ENCODE data around the gene FGF1. TPM values are rescaled to one million over a fixed set of nuclear protein-coding genes. Genes with fewer than 3 reads are reported as not detected.
A peak's percentile ranks its signal among the peaks of the same experiment; 100 is the strongest.
"Not testable (repeated sequence)": the region's sequence is repeated elsewhere in the genome, so short reads cannot be mapped to it uniquely, and the experiment has no call there.

FGF1 gene
- total RNA-seq, 2 donors from 2014 or later, result not detected

GRCh38 chr5:142660196-142660595 lies 25.7 kb downstream of the FGF1 start:
- Mint-ChIP-seq H3K9me3 (no peaks in the 10 kb centered on the region), H3K27ac (peak overlapping the region in 1 of 2 donors; percentile 10), H3K36me3 (no peaks in the 10 kb centered on the region)
- ATAC-seq (no peak), DNase-seq (ENCODE audit: low spot score in 2 of 2) (no peak)

GRCh38 chr5:142659405-142659804 lies 26.5 kb downstream of the FGF1 start:
- ATAC-seq, result no peak
- no peaks in the 10 kb centered on the region for H3K9me3 Mint-ChIP-seq

DNA sequence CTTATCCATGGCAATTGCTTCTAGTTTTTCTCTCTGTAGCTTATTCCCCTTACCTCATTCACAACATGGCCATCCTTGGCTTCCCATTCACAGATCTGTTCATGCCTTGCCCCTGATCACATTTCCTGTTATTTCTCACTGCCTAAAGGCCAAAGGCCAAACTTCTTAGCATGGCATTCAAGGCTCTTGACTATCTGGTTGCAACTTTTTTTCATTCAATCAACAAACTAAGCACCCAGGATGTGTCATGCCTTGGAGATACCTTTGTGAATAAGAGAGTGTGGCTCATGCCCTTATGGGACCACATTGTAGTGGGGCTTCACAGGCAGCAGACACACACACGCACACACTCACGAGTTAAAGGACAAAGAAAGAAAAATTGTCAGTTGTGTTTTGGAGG lies 27.6 kb downstream of the FGF1 start:
- H3K9me3 Mint-ChIP-seq, result no peaks in the 10 kb centered on the region
- no peaks in the 10 kb centered on the region for H3K36me3 Mint-ChIP-seq
- DNase-seq (ENCODE audit: low spot score in 2 of 2) (no peak), ATAC-seq (no peak)
- H3K27ac Mint-ChIP-seq, result no peak overlapping the region

More at GRCh38 chr5:142659405-142659804, 26.5 kb downstream of the FGF1 start:
- no peak for DNase-seq (ENCODE audit: low spot score in 2 of 2)
- H3K27ac Mint-ChIP-seq, result no peak overlapping the region
- H3K36me3 Mint-ChIP-seq, result no peaks in the 10 kb centered on the region

DNA sequence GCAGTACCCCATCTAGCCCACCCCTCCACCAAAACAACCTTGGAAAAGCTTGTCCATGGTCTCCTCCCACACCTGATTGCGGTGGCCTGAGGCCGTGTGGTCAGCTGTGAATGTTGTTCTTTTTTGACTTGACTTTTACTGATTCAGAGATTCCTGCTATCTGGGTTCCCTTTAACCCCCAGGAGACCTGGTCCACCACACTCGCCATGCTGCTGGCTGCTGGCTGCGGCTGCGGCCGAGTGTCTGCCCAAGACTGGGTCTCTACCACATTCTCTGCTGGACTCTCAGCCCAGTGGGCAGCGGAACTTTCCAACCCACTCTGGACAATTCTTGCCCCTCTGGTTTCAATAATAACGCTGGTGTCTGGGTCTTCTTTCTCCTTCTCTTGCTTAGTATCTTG lies 28.4 kb downstream of the FGF1 start:
- ATAC-seq, result no peak
- DNase-seq (ENCODE audit: low spot score in 2 of 2), result no peak
- H3K27ac Mint-ChIP-seq, result no peak overlapping the region
- no peaks in the 10 kb centered on the region for H3K36me3 Mint-ChIP-seq
- H3K9me3 Mint-ChIP-seq, result no peaks in the 10 kb centered on the region

- peak in 1 of 2 donors; percentile 82 for DNase-seq (ENCODE audit: low spot score in 2 of 2)
- Mint-ChIP-seq H3K9me3 (no peaks in the 10 kb centered on the region), H3K27ac (no peak overlapping the region), H3K36me3 (no peaks in the 10 kb centered on the region)
- ATAC-seq, result peak; percentile 77 to 85
These were observed 30.3 kb downstream of the FGF1 start for GRCh38 chr5:142655339-142656267.

GRCh38 chr5:142654578-142655058 lies 31.3 kb downstream of the FGF1 start:
- Mint-ChIP-seq H3K9me3 (no peaks in the 10 kb centered on the region), H3K36me3 (no peaks in the 10 kb centered on the region), H3K27ac (no peak overlapping the region)
- ATAC-seq (no peak), DNase-seq (ENCODE audit: low spot score in 2 of 2) (no peak)

GRCh38 chr5:142653321-142653720 lies 32.6 kb downstream of the FGF1 start:
- DNase-seq (ENCODE audit: low spot score in 2 of 2) (no peak), ATAC-seq (no peak)
- no peaks in the 10 kb centered on the region for H3K9me3 Mint-ChIP-seq
- H3K27ac Mint-ChIP-seq, result no peak overlapping the region
- H3K36me3 Mint-ChIP-seq, result no peaks in the 10 kb centered on the region

DNA sequence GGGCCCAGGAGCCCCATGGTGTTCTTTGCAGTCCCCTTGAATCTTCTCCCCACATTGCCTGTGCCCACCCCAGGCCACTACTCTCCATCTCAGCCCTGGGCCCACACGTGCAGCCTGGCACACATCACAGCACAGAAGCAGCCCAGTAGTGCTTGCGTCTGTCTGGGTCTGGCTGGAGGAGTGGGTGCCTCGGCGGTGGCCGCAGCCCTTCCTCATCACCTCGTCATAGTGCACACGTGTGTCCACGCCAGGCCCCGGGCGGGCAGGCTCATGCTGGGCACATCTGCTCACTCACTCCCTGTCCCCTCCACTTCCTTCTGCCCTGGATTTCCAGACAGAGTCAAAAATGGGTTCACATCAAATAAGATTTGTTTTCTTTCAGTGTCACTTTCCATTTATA lies 33.3 kb downstream of the FGF1 start:
- no peak for DNase-seq (ENCODE audit: low spot score in 2 of 2)
- ATAC-seq, result no peak
- Mint-ChIP-seq H3K36me3 (no peaks in the 10 kb centered on the region), H3K27ac (no peak overlapping the region), H3K9me3 (no peaks in the 10 kb centered on the region)

DNA sequence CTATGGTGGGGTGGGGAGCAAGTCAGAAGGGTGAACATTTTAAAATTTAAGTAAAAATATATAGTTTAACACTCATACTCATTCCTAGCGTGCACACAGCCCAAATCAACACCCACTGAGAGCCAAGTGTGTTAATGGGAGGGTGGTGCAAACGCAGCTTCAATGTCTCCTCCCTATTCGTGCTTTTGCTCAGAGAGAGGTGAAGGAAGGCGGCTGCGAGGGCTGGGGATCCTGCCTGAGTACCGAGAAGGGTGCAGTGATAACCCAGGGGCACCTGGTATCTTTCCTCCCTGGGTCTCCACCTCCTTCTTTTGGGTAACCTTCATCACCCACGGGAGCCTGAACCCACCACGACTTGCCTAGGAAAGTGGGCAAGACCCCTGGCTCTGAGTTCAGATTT lies 35.0 kb downstream of the FGF1 start:
- Mint-ChIP-seq H3K36me3 (no peaks in the 10 kb centered on the region), H3K9me3 (no peaks in the 10 kb centered on the region), H3K27ac (no peak overlapping the region)
- DNase-seq (ENCODE audit: low spot score in 2 of 2) (no peak), ATAC-seq (no peak)

GRCh38 chr5:142650060-142650459 lies 35.8 kb downstream of the FGF1 start:
- no peaks in the 10 kb centered on the region for H3K9me3 Mint-ChIP-seq
- DNase-seq (ENCODE audit: low spot score in 2 of 2), result no peak
- no peak for ATAC-seq
- H3K36me3 Mint-ChIP-seq, result no peaks in the 10 kb centered on the region
- H3K27ac Mint-ChIP-seq, result no peak overlapping the region

DNA sequence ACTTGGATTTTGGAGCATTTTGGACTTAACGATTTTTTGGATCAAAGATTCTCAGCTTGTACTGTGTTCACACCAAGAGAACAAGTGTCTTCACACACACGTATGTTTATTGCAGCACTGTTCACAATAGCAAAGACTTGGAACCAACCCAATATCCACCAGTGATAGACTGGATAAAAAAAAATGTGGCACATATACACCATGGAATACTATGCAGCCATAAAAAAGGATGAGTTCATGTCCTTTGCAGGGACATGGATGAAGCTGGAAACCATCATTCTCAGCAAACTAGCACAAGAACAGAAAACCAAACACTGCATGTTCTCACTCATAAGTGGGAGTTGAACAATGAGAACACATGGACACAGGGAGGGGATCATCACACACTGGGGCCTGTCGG lies 37.8 kb downstream of the FGF1 start:
- H3K27ac Mint-ChIP-seq; H3K36me3 Mint-ChIP-seq; ATAC-seq; H3K9me3 Mint-ChIP-seq; DNase-seq (ENCODE audit: low spot score in 2 of 2): not testable (repeated sequence)

- no peak for ATAC-seq
- H3K27ac Mint-ChIP-seq, result no peak overlapping the region
These were observed 40.4 kb downstream of the FGF1 start for GRCh38 chr5:142645456-142645855.

GRCh38 chr5:142644640-142645361 lies 41.1 kb downstream of the FGF1 start:
- no peak overlapping the region for H3K27ac Mint-ChIP-seq

More at GRCh38 chr5:142645456-142645855, 40.4 kb downstream of the FGF1 start:
- H3K9me3 Mint-ChIP-seq, result no peaks in the 10 kb centered on the region
- H3K36me3 Mint-ChIP-seq, result no peaks in the 10 kb centered on the region
- DNase-seq (ENCODE audit: low spot score in 2 of 2), result no peak

DNA sequence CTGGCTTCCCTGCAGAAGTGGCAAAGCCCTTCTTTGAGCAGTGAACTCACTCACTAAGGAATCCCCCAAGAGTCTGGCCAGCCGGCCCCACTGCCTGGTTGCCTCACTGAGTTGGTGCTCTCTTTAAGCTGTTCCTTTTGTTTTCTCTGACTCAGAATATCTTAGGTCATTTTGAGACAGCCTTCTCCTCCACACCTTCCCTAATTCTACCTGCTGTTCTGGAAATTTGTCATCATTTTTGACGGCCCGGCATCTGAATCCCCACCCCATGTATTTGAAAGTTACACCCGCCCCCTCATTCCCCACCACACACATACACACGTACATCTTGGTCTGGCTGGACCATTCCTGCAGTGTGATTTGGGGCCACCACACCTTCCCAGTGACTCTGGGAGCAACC lies 41.8 kb downstream of the FGF1 start:
- Mint-ChIP-seq H3K36me3 (no peaks in the 10 kb centered on the region), H3K27ac (no peak overlapping the region), H3K9me3 (no peaks in the 10 kb centered on the region)
- peak in 1 of 2 donors; percentile 24 for ATAC-seq
- DNase-seq (ENCODE audit: low spot score in 2 of 2), result no peak

More at GRCh38 chr5:142644640-142645361, 41.1 kb downstream of the FGF1 start:
- Mint-ChIP-seq H3K36me3 (no peaks in the 10 kb centered on the region), H3K9me3 (no peaks in the 10 kb centered on the region)
- DNase-seq (ENCODE audit: low spot score in 2 of 2) (no peak), ATAC-seq (peak in 1 of 2 donors; percentile 37)

DNA sequence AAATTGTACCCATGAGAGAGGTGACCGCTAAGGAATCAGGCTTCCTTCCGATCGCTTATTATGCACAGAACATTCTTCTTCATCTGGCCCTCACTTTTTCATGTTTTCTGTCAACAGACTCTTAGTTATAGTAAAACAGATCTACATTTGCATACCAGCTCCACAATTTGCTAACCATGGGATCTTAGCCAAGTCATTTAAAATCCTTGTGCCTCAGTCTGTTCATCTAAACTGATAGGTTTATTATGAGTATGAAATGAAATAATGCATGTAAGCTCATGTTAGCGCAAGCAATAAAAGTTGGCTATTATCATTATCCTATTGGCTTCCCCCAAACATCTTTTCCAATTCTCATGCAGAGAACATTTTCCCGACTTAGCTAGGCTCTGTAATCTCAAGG lies 42.3 kb downstream of the FGF1 start:
- Mint-ChIP-seq H3K9me3 (no peaks in the 10 kb centered on the region), H3K27ac (no peak overlapping the region), H3K36me3 (no peaks in the 10 kb centered on the region)
- ATAC-seq (no peak), DNase-seq (ENCODE audit: low spot score in 2 of 2) (no peak)

DNA sequence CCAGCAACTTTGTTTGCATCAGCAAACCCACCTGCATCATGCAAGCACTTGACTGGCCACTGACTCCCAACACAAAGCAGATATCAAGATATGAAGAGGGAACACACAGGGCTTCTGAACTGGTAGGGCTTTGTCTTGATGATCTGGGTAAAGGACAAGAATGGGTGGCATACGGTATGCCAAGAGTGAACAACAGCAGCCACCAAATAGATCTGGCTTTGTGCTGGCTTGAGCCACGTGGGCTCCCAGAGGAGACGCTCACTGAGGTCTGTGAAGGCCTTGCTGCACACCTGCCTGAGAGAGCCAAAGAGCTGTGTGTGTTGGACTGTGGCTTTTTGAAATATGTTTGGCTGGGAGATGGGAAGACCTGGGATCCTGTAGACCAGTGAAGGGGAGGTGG lies 43.5 kb downstream of the FGF1 start:
- no peak for ATAC-seq
- Mint-ChIP-seq H3K9me3 (no peaks in the 10 kb centered on the region), H3K27ac (no peak overlapping the region), H3K36me3 (no peaks in the 10 kb centered on the region)
- DNase-seq (ENCODE audit: low spot score in 2 of 2), result no peak

DNA sequence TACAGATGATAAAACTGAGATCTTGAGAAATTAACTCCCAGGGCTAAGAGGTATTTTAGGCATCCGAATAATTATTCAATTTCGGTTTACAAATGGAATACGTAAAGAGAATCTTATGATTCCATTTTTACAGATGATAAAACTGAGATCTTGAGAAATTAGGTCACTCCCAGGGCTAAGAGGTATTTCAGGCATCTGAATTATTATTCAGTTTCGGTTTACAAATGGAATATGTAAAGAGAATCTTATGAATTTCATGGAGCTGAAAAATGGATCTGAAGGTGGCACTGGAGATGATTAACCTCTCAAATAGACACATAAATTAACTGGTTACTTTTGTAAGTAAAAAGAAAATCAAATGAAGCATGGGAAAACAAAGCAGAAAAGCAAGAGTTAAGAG lies 44.2 kb downstream of the FGF1 start:
- ATAC-seq, result no peak
- no peak for DNase-seq (ENCODE audit: low spot score in 2 of 2)
- Mint-ChIP-seq H3K9me3 (no peaks in the 10 kb centered on the region), H3K27ac (no peak overlapping the region), H3K36me3 (no peaks in the 10 kb centered on the region)
